GM21526 (cell line): ENCODE results near the gene SMIM41.

Experiments
- ATAC-seq: cut with Tn5 transposase; IDR thresholded peaks from one replicate; pipeline ENCODE4 v1.9.1; 2021; ENCODE audit warnings: moderate library complexity; ENCODE audit not compliant: unreplicated experiment, low FRiP score

Gene SMIM41

DNA sequence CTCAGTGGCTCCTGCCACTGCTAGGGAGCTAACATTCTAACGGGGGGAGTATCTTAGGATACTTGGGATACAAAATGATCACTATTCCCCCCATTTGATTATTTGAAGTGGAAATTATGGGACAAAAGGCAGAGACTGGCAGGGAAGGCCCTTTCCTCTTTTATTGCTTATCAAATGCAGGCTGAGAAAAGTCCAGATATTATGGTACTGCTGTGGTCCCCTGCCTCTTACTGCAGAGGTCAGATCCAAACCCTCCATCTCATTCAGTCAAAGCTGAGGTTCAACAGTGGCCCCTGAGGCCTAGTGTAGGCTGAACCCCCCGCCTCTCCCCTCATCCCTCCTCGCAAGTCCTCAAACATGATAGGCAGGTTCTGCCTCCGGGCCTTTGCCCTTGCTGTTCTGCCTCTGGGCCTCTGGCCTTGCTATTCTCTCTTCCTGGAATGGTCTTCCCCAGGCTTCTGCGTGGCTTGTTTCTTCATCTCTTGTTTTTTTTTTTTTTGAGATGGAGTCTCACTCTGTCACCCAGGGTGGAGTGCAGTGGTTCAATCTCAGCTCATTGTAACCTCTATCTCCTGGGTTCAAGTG, 78.2 kb downstream of the SMIM41 start:
- ATAC-seq = no peak
